Activated T-cell treated with anti-CD3 and anti-CD28 coated beads for 1 hour (primary cell): ENCODE data around the gene ORC3.

ENCODE experiments used
- DNase-seq: peaks from one replicate; pipeline ENCODE4 v3.0.0-alpha.2; 2020; ENCODE audit warnings: low read depth

Gene ORC3

DNA sequence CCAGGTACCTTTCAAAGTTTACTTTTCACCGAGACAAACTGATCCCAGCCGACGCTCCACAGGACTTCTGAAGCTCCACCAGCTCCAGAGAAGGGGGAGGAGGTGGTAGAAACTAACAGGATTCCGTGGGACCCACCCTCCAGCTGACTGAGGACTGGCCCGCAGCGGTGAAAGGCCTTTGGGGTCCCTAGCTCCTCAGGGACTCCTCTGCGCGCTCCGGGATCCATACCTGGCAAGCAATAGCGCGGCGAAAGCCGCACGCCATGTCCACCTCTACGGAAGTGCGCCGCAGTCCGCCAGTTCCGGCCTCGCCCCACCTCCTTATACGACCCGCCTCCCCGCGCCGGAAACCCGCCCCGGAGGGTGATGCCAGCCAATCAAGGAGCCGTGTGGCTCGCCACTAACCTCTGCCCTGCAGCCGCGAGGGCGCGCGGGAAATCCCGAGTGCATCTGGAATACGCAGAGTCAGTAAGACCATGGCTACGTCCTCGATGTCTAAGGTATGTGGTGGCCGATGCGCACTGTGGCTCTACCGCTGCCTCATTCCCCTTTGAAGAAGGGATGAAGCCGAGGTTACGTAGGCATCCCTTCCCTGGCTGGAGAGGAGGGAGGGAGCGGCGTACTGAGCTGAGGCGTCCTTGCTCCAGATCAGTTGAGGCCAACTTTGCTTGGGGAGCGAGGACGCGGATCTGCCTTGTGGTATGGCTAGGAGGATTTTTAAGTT lies at the start of gene ORC3, which contains the start of gene RARS2:
TSS of gene ORC3 (plus strand) at position 443 of the 724 bp plus-strand sequence. CDS start at position 477, 34 bp downstream.
TSS of gene RARS2 (minus strand) at position 295 of the 724 bp plus-strand sequence. CDS start at position 265, 30 bp downstream.
- peak; percentile 90 for DNase-seq

DNA sequence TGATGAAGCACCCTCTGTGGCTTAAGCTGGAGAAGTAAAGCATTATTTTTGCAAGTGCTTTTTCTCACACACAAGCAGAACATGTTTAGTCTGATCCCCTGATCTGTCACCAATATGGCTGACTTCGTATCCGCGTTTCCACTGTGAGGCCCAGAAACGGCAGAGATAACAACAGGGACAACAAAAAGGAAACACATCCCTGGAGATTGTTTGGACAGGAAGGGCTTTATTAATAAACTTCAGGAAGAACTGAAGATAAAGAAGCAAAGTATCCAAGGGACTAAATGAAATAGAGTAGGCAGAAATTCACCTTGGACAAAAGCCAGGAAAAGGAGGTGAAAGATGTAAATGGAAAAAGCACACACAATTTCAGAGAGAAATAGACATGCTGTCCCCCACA lies 49.4 kb upstream of the ORC3 start:
- DNase-seq: no peak

DNA sequence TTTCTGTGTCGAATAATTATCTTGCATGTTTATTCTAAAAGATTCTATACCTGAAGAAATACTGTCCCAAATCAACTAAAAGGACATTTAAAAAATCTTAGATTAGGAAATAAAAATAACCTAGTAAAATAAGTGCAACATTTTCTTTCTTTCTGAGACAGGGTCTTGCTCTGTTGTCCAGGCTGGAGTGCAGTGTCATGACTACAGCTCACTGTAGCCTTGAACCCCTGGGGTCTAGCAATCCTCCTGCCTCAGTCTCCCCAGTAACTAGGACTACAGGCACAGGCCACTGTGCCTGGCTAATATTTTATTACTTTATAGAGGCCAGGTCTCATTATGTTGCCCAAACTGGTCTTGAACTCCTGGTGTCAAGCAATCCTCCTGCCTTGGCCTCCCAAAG lies 48.9 kb upstream of the ORC3 start:
- no peak for DNase-seq

DNA sequence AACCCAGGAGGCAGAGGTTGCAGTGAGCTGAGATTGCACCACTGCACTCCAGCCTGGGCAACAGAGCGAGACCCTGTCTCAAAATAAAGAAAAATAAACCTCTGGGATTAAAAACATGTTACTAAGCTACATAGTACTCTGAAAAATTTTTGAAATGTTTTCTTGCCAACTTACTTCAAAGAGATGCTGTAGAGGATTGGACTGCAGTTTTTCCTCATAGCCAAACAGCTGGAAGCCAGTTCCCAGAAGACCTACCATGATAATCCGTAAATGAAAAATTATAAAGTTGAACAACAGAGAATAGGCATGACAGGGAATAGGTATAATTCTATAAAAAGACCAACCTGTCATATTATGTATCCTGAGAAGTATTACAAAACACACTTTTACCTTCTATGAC lies 48.2 kb upstream of the ORC3 start:
- no peak for DNase-seq

DNA sequence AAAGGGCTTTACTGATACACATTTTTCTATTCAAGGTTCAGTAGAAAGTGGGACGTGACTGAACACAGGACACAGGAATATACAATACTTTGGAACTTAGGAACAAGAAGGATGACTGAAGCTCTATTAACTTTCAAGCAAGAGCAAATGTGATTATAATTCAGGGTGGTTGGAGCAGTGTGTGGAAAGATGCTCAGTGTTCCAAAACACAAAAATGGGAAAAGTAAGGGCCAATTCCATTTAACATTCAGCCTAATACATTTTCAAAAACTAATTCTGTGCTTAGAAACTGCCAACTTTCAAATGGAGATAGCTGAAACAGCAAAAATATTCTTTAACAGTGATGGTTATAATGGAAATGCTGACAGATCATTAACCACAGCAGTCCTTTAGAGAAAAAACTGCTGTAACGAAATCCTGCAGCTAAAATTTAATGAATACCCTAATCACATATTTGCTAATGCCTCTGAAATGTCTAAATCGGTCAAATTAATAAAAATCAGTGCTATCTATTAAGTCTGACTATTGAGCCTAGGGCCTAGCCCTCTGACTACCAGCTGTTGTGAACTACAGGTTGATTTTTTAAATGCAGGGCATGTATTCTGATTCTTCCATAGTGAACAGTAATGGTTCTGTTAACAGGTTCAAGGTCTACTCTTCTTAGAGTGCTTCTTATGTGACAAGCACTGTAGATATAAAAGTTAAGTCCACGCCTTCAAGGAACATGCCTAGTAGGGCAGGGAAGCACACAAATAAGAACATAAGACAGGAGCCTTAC lies 46.0 kb upstream of the ORC3 start:
- DNase-seq: no peak

DNA sequence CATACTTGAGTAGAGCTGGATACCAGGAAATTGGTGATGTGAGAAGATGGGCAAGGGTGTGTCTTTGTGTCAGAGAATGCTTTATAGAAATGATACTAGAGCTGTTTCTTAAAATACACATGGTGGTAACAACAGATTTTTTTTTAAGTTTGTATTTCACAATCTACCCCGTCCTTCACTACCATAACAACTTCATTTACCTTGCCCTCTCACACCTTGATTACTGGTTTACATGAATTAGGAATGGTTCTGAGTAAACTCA lies 45.5 kb upstream of the ORC3 start:
- DNase-seq: no peak

DNA sequence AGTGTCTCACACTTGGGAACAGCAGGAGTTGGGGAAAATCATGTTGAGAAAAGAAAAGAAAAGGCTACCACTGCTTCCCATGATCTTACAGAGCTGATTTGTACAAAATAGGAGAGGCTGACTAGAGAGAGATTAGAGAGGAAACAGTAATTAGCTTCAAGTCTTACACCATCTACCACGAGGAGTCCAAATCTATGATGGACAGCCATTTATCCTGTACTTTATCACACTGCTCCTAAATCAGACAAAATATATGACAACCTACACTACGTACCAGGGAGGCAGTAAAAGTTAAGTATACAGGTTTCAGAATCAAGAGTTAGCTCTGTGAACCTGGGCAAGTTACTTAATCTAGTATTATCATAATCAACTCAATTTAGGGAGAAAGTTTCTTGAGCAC lies 38.1 kb upstream of the ORC3 start:
- no peak for DNase-seq

DNA sequence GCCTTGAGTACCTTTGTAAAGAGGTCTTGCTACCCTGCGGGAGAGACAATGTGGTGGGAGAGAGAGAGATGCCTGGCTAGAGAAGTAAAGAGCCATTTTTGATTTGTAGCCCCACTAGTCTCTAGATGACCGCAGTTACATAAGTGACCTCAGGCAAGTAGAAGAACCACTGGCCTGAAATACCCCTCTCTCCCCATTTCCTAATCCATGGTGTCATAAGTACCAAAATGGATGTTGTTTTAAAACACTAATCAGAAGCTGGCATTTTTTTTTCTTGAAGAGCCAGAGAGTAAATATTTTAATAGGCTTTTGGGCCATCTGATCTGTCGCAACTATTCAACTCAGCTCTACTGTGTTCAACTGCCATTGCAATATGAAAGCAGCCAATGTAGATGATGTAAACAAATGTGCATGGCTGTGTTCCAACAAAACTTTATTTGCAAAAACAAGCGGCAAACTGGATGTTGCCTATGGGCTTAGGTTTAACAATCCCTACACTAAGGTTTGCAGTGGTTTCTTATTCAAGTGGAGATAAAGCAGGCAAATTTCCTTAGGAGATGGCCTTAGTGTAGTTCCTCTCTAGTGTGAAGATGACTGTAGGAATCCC lies 36.7 kb upstream of the ORC3 start:
- DNase-seq: no peak

DNA sequence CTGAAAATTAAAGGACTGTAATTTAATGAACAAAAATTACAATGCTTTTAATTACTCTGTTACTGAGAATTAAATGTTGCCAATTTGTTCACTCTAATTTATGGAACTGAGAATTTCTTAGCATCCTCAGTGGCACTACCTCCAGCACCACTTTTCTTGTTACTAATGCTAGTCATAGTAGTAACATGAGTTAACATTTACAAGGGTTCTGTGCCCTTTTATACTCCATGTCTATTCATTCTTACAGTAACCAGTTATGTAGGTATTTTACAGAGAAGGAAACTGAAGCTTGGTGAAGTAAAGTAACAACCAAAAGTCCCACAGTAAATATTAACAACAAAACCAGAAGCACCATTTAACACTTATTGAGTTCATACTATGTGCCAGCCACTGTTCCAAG lies 34.4 kb upstream of the ORC3 start:
- DNase-seq: no peak

DNA sequence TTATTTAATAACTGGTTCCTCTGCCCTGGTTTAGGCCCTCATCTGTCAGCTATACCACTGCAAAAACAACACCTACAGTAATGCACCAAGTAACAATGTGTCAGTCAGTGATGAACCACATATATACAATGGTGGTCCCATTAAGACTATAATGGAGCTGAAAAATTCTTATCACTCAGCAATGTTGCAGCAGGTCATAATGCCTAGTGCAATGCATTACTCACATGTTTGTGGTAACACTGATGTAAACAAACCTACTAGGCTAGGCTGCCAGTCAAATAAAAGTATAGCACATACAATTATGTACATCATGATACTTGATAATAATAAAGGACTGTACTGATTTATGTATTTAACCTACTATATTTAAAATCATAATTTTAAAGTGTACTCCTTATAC lies 31.5 kb upstream of the ORC3 start:
- no peak for DNase-seq

DNA sequence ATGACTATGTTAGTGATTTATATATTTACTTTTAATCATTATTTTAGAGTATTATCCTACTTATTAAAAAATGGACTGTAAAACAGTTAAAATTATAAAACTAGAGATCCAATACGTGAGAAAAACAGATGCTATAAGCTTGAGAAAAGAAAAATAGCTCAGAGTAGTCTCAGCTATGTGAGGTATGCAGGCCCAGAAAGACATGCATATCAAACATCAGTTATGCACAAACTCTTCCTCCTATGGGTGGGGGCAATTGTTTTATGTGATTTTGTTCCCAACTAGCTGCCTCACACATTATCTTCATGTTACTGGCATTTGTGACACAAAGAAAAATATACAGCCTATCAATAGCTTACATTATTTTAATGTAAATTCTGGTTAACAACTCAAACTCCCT lies 28.9 kb upstream of the ORC3 start:
- no peak for DNase-seq

DNA sequence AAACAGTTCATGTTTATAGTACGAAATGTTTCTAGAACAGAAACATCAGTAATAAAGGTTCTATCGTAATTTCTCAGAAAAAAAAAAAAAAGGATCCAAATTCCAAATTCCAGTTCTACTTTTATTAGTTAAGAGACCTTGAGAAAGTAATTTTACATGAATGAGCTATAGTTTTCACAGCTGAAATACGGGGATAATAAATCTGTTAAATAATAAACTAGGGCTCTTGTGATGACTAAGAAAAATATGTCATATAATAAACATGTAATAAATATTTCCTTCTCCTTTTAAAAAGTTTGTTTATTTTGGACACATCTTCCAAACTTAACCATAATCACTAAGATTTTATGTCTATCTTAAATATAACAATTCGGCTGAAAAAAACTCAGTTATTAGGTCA lies 17.9 kb upstream of the ORC3 start:
- DNase-seq: no peak

DNA sequence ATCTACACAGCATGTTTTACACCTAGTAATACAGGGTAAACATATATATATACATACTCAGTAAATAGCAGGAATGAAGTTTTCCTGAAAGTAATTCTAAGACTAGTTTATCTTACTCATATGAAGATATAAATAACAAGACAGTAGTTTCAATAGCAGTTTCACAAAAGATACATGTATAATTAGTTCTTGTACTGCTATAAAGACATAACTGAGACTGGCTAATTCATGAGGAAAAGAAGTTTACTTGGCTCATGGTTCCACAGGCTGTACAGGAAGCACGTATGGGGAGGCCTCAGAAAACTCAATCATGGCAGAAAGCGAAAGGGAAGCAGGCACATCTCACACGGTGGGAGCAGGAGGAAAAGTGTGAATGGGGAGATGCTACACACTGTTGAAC lies 17.1 kb upstream of the ORC3 start:
- no peak for DNase-seq

DNA sequence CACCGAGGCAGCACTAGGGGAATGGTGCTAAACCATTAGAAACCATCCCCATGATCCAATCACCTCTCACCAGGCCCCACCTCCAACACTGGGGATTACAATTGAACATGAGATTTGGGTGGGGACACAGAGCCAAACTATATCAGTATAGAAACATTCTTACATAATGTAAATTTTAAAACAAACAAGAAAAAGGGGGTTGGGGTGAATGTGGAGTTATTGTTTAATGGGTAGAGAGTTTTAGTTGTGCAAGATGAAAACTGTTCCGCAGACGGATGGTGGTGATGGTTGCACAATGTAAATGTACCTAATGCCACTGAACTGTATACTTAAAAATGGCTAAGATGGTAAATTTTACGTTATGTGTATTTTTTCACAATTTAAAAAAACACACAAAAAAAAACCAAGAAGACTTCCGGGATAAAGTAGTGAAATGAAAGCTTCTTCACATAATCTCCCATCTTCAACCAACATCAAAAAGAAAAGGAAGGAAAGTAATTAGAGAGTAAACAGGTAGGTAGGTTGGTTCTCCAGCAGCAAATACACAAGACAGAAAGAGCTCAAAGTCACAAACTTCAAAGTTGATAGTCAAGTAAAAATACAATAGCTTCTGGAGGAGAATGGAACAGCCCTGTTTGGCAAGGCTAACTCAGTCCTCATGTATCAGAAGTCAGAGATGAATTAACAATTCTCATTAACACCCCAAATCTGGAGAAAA lies 16.5 kb upstream of the ORC3 start:
- no peak for DNase-seq

DNA sequence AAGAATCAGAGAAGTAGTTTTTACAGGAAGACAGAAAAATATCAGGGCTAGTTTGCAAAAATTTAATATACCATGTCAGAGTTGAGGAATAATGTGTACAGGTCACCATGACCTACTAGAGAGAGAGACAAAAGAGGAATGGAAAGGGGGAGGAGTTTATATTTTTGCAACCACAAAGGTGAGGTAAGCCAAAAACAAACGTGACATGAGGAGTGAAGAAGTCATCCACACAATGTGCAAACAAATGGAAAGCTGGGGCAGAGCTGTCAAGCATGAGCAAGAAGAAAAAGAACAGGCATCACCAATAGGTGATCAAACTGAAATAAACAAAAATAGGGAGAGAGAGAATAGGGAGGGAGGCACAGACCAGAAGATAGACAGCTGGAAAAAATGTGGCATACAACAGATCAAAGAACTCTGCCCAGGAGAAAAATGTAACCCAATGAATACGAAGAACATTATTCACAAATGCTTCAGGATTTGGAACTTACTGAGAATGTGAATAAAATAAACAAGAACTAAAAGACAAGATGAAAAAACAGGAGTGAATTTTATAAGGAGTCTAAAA lies 15.6 kb upstream of the ORC3 start:
- DNase-seq: no peak

DNA sequence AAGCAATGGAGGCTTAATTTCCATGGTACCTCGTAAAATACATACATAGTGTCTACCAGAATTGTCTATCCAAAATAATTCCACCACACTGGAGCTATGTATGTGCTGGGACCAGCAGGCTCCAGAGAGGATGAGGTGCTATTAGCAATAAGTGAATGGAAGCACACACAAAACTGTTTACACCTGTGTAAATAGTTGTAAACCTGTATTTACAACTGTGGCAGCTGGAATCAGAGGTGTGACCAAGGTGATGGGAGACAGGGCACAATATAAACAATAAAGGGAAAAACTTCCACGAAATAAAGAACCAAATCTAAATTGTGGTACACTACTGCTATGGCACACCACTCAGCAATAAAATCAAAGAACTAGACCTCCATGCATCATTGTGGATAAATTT lies 14.5 kb upstream of the ORC3 start:
- no peak for DNase-seq

DNA sequence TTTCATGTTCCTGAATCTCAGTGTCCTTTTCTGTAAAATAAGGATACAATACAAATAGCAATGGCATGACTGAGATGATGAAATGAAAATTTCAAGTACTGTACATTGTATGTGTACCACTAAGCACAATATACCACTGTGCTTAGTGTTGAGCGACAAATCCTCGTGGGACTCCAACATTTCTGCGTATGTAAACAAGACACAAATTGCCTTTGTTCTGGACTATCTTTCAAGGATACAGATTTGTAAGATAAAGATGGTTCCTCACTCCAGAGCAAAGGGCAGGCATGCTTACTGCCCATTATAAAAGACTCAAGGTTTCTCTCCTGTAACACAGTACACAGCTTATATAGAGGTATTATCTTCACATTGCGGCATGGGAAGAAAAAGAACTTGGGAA lies 6.1 kb upstream of the ORC3 start:
- DNase-seq: no peak

DNA sequence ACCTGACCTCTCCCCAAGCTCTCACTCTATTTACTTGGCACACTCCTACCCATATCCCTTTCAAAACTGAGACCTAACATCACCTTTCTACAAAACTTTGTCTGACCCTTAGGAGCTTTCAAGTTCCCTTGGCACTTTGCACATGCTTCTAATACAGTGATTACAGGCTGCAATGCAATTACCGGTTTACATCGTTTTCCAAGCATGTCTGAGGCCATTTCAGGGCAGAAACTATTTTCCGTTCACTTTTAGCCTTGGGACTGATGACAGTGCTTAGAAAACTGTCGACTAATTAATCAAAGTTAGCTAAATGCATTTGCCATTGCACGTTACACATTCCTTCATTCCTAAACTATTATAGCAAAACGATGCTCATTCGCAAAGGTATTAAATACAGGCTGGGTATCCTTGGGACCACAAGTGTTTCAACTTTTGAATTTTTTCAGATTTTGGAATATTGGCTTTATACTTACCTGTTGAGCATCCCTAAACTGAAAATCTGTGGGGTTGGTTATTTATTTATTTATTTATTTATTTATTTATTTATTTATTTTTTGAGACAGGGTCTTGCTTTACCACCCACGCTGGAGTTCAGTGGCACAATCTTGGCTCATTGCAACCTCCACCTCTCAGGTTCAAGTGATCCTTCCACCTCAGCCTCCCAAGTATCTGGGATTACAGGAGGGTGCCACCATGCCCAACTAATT lies 3.4 kb upstream of the ORC3 start:
- DNase-seq: no peak

DNA sequence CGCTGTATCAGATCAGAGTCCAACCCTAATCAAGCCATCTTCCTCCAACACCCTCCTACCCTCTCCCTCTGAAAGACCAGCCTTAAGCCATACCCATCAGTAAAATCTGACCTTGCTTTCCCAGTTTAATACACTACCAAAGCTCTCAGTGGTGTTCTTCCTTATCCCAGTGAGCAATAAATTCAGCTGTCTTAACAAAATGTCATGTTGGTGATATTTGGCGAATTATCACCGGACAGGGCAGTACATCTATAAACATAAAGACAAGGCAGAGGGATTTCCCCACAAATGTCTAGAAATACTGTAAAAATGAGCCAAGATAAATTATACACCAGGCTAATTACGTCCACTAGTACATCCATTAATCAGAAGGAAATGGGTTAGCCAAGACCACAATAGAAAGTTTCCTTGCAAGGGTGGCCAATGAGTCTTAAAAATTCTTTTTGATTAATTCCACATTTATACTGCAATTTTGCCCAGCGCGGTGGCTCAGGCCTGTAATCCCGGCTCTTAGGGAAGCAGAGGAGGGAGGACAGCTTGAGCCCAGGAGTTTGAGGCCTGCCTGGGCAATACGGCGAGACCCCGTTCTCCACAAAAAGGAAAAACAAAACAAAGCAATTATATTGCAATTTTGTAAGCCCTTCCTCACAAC lies 1.1 kb upstream of the ORC3 start:
- DNase-seq: no peak

DNA sequence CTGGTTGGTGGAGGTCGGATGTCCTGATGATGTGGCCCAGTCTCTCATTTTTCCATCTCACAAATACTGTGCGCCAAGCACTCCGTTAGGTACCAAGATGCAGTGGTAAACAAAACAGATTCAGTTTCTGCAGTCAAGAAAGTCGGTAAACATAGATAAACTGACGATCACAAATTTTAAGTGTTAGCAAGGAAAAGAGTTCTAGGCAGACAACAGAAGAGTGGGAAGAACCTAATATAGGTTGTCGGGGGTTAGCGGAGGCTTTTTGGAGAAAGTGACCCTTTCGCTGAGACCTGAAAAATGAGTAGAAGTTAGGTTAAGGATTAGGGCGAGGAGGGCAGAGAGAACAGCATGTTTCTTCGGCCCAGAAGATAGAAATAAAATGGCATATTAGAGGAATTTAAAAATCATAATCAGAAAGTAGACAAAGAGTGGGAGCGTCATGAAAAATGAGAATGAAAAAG lies 514 bp downstream of the ORC3 start:
- DNase-seq: no peak

DNA sequence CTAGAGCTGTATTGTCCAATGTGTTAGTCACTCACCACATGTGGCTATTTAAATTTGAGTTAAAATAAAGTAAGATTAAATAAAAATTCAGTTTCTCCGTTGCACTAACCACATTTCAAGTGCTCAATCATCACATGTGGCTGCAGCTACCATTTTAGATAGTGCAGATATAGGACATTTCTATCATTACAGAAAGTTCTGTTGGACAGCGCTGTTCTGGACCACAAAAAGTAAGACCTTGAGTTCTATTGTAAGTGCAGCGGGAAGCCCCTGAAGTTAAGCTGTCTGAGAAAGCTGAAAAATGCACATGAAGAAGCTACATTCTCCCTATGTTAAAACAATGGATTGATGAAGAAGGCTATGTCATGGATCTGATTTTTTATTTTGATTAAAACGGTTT lies 1.1 kb downstream of the ORC3 start:
- no peak for DNase-seq
